PC-3 (cell line): Measurements from ENCODE around the gene GHRHR. TPM values are rescaled to one million over a fixed set of nuclear protein-coding genes. Genes with fewer than 3 reads are reported as not detected.

Source experiments
- ATAC-seq: fragments of 200-7000 bp; cut with Tn5 transposase; 2 replicates; pipeline ENCODE4 v1.9.1; 2020; ENCODE audit warnings: mild to moderate bottlenecking, moderate library complexity
- BruUV-seq: library from RNA; stranded (reverse); fragments of 400-500 nt; replicated peaks from 2 replicates; lab custom pipeline; 2021; lab: Mats Ljungman, UMichigan
- CTCF ChIA-PET: fragments of 300-600 bp; sonication (Branson Sonifier 250); formaldehyde crosslinking; loops from one replicate; lab custom pipeline; 2022; ENCODE audit warnings: antibody characterized with exemption; lab: Charles Lee
- POLR2A ChIA-PET: fragments of 300-600 bp; sonication (Branson Sonifier 250); formaldehyde crosslinking; loops from one replicate; lab custom pipeline; 2022; ENCODE audit warnings: antibody characterized with exemption; ENCODE audit not compliant: unreplicated experiment; lab: Charles Lee
- DNase-seq: peaks from one replicate; pipeline ENCODE4 v3.0.0-alpha.2; 2015
- H2AFZ ChIP-seq: fragments of 300-600 bp; sonication (generic); 2 replicates; pipeline ENCODE4 v1.6.0; 2016; ENCODE audit warnings: antibody characterized with exemption, low read length
- H3F3A ChIP-seq: fragments of 300-600 bp; sonication (generic); one replicate; pipeline ENCODE4 v1.6.0; 2017; ENCODE audit warnings: antibody characterized with exemption, low read length, control low read depth, mild to moderate bottlenecking; ENCODE audit not compliant: unreplicated experiment
- H3K27ac ChIP-seq: fragments of 300-600 bp; sonication (generic); 2 replicates; pipeline ENCODE4 v1.5.1; 2016; ENCODE audit warnings: mild to moderate bottlenecking, low read length
- H3K27me3 ChIP-seq: fragments of 300-600 bp; sonication (generic); 2 replicates; pipeline ENCODE4 v1.6.1; 2016; ENCODE audit warnings: low read length, mixed read lengths
- H3K36me3 ChIP-seq: fragments of 300-600 bp; sonication (generic); 2 replicates; pipeline ENCODE4 v1.6.1; 2016; ENCODE audit warnings: low read depth, mixed run types, low read length, mixed read lengths
- H3K4me1 ChIP-seq: fragments of 300-600 bp; sonication (generic); 2 replicates; pipeline ENCODE4 v1.5.1; 2016; ENCODE audit warnings: low read length; ENCODE audit not compliant: insufficient read depth
- H3K4me2 ChIP-seq: fragments of 300-600 bp; sonication (generic); 2 replicates; pipeline ENCODE4 v1.6.0; 2016; ENCODE audit warnings: low read length
- H3K4me3 ChIP-seq: fragments of 300-600 bp; sonication (generic); 2 replicates; pipeline ENCODE4 v1.5.1; 2016; ENCODE audit warnings: mild to moderate bottlenecking, low read length, mixed read lengths
- H3K79me2 ChIP-seq: fragments of 300-600 bp; sonication (generic); 2 replicates; pipeline ENCODE4 v1.6.1; 2017; ENCODE audit warnings: low read length, mixed read lengths
- H3K9ac ChIP-seq: fragments of 300-600 bp; sonication (generic); 2 replicates; pipeline ENCODE4 v1.6.0; 2016; ENCODE audit warnings: mild to moderate bottlenecking, low read length
- H3K9me2 ChIP-seq: fragments of 300-600 bp; sonication (generic); replicated peaks from 2 replicates; pipeline ENCODE4 v1.6.1; 2016; ENCODE audit warnings: mixed run types, low read length, mixed read lengths
- H3K9me3 ChIP-seq: fragments of 300-600 bp; sonication (generic); 2 replicates; pipeline ENCODE4 v1.6.1; 2016; ENCODE audit warnings: low read length, mixed read lengths
- H4K20me1 ChIP-seq: fragments of 300-600 bp; sonication (generic); 2 replicates; pipeline ENCODE4 v1.6.1; 2016; ENCODE audit warnings: low read length, mixed read lengths
- EZH2 ChIP-seq: fragments of 300-600 bp; sonication (generic); IDR thresholded peaks from one replicate; pipeline ENCODE4 v1.6.1; 2017; ENCODE audit warnings: antibody characterized with exemption, mild to moderate bottlenecking, low read length; ENCODE audit not compliant: unreplicated experiment
- EZH2phosphoT487 ChIP-seq: fragments of 300-600 bp; sonication (generic); IDR thresholded peaks from 2 replicates; pipeline ENCODE4 v1.6.1; 2018; ENCODE audit warnings: mild to moderate bottlenecking, antibody characterized with exemption, low read length, borderline replicate concordance
- intact Hi-C: fragments of 100-400 bp; cut with micrococcal nuclease; formaldehyde crosslinking; loops from 2 replicates; pipeline ENCODE4 v1.9.0; 2023
- total RNA-seq: library from RNA; depleted of rRNA; stranded (reverse); fragments of >200 nt; gene quantifications from 2 replicates; pipeline ENCODE4 v1.2.3, GENCODE V29; 2014
- TF ChIP-seq, protein P1 (sequence below): fragments of 300-600 bp; sonication (generic); conservative IDR thresholded peaks from 2 replicates; pipeline ENCODE4 v1.5.1; 2017; ENCODE audit warnings: antibody characterized with exemption, low read depth, mild to moderate bottlenecking, low read length

Gene GHRHR
- total RNA-seq, 1 experiment from 2014 or later = not detected

DNA sequence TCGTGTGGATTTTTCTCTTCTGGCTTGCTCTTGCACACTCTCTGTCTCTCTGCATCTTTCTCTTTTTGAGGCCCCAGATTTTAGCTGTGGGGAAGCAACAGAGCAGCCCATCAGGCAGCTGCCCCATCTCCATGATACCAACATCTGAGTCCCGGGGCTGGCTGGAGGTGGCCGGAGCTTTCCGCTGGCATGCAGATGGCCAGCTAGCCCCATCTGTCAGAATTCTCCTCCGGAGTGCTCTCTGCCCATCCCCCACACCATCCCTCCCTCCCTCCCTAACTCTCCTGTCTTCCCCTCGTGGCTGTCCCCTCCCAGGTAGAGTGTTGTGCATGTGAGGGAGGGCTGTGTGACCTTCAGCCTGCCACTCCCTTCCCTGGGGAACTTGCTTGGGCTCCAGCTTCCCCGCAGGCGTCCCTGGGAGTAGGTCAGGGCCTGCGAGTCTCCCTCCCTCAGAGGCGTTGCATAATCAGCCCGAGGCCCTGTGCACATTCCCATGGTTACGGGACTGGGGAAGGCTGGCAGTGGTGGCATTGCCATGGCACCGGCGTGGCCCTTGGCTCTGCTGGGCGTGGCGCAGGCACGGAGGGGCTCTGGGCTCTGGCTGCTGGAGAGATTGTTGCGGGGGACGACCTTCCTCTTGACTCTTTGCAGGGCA is 24.7 kb downstream of the GHRHR start:
- BruUV-seq = no TSS peak
- H3K4me1 ChIP-seq = peaks cover 7% of the 10 kb centered on the region; the same call in 1 of the 2 replicates
- no peaks in the 10 kb centered on the region for H4K20me1 ChIP-seq
- POLR2A ChIA-PET = no interaction called here
- no peaks in the 10 kb centered on the region for H3K79me2 ChIP-seq
- H3K4me2 ChIP-seq = no peak overlapping the region
- ATAC-seq = no peak; the same call in 1 of the 2 replicates
- H3K36me3 ChIP-seq = no peaks in the 10 kb centered on the region
- H2AFZ ChIP-seq = no peak overlapping the region
- DNase-seq = peak; percentile 47
- no peaks in the 10 kb centered on the region for H3K9me2 ChIP-seq
- no peaks in the 10 kb centered on the region for H3K27me3 ChIP-seq
- H3K9me3 ChIP-seq = no peaks in the 10 kb centered on the region
- H3K4me3 ChIP-seq = no peak overlapping the region
- no peak overlapping the region for H3K9ac ChIP-seq
- CTCF ChIA-PET = no interaction called here
- H3K27ac ChIP-seq = no peak overlapping the region
- intact Hi-C loops = no loop called here
- TF ChIP-seq EZH2phosphoT487 (no peak), EZH2 (no peak)
- TF ChIP-seq, protein P1, sequence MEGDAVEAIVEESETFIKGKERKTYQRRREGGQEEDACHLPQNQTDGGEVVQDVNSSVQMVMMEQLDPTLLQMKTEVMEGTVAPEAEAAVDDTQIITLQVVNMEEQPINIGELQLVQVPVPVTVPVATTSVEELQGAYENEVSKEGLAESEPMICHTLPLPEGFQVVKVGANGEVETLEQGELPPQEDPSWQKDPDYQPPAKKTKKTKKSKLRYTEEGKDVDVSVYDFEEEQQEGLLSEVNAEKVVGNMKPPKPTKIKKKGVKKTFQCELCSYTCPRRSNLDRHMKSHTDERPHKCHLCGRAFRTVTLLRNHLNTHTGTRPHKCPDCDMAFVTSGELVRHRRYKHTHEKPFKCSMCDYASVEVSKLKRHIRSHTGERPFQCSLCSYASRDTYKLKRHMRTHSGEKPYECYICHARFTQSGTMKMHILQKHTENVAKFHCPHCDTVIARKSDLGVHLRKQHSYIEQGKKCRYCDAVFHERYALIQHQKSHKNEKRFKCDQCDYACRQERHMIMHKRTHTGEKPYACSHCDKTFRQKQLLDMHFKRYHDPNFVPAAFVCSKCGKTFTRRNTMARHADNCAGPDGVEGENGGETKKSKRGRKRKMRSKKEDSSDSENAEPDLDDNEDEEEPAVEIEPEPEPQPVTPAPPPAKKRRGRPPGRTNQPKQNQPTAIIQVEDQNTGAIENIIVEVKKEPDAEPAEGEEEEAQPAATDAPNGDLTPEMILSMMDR = no peak
- no peaks in the 10 kb centered on the region for H3F3A ChIP-seq

DNA sequence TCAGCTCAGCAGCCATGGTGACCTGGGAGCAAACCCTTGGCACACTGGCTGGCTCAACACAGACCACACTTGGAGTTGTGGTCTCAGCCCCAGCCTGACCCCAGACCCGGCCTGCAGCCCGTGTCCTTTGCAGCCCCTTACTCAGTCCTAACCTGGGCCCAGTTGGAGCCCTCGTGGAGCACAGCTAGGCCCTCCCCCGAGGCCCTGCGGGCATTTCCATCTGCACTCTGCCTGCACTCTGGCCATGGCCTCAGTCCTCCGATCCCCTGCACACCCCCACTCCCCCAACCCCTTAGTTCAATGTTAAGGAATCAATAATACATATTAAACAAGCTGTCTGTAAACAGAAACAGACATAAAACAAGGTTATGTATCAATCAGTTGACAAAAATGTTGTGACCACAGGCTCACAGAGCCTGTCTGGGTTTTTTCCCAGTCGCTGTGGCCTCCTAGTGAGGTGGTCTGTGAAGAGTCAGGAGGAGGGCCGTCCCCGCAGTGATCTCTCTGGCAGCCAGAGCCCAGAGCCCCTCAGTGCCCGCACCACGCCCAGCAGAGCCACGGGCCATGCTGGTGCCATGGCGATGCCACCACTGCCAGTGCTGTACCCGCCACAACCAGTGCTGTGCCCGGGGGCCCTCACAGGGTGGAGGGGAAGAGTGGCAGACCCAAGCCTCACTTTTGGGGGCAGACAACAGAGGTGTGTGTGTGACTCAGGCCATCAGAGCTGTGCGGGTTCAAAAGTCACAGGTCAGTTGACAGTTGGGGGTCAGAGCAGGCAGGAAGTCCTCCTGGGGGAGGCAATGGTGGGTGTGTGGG is 25.5 kb downstream of the GHRHR start:
- Histone ChIP-seq H3K9me3 (no peaks in the 10 kb centered on the region), H3K4me2 (no peak overlapping the region), H3K36me3 (no peaks in the 10 kb centered on the region), H3K27me3 (no peaks in the 10 kb centered on the region), H3F3A (no peaks in the 10 kb centered on the region), H2AFZ (no peak overlapping the region), H3K27ac (no peak overlapping the region), H3K4me3 (no peak overlapping the region), H3K9ac (no peak overlapping the region), H3K9me2 (no peaks in the 10 kb centered on the region), H3K79me2 (no peaks in the 10 kb centered on the region), H3K4me1 (peaks cover 7% of the 10 kb centered on the region; the same call in 1 of the 2 replicates), H4K20me1 (no peaks in the 10 kb centered on the region)
- ChIA-PET POLR2A (interaction anchor here (0.6 kb wide), 1 partner anchor 133 kb away, joined by 5 read pairs; no protein-coding TSS in a partner anchor), CTCF (interaction anchor here (2.3 kb wide), 1 partner anchor 133 kb away, joined by 7 read pairs; no protein-coding TSS in a partner anchor)
- no peak for ATAC-seq
- intact Hi-C loops = no loop called here
- BruUV-seq = no TSS peak
- TF ChIP-seq, protein P1 = no peak
- TF ChIP-seq EZH2 (no peak), EZH2phosphoT487 (no peak)
- no peak for DNase-seq
